HEK293 (cell line): ENCODE results near the gene C2.

ENCODE experiments used
- CTCF ChIA-PET: fragments of 350-600 bp; formaldehyde crosslinking; extraction: SDS; loops from one replicate; lab custom pipeline; 2021; ENCODE audit warnings: antibody characterized with exemption; lab: Yijun Ruan, JAX
- POLR2A ChIA-PET: fragments of 300-600 bp; formaldehyde crosslinking; extraction: SDS; loops from one replicate; lab custom pipeline; 2020; ENCODE audit warnings: antibody characterized with exemption, inconsistent platforms; lab: Yijun Ruan, JAX
- H3K27ac ChIP-seq: fragments of 200-500 bp; sonication (Bioruptor generic); 2 replicates; pipeline ENCODE4 v1.5.1; 2014; ENCODE audit warnings: low read depth, low read length, control low read depth, inconsistent platforms; ENCODE audit errors: extremely low read depth
- H3K36me3 ChIP-seq, 2 experiments: fragments of 200-500 bp in 1 of 2; sonication (Bioruptor generic) in 1 of 2; 1 replicate in 1 of 2; 2 replicates in 1 of 2; pipeline ENCODE4 v1.5.1; 2014 to 2017; ENCODE audit warnings: inconsistent platforms in 2 of 2, low read length in 2 of 2; ENCODE audit not compliant: control insufficient read depth in 2 of 2, insufficient read depth in 1 of 2
- H3K4me1 ChIP-seq: fragments of 200-500 bp; sonication (Bioruptor generic); 2 replicates; pipeline ENCODE4 v1.5.1; 2014; ENCODE audit warnings: mild to moderate bottlenecking, low read length, inconsistent platforms; ENCODE audit not compliant: control insufficient read depth, insufficient read depth
- H3K4me3 ChIP-seq: 2 replicates; pipeline ENCODE4 v1.5.1; 2011; ENCODE audit warnings: low read depth, mild to moderate bottlenecking, control low read depth, low read length, moderate library complexity
- H3K9me3 ChIP-seq: fragments of 200-500 bp; sonication (Bioruptor generic); 2 replicates; pipeline ENCODE4 v1.5.1; 2014; ENCODE audit warnings: low read depth, low read length, inconsistent platforms; ENCODE audit not compliant: control insufficient read depth, insufficient read depth
- AEBP2 ChIP-seq: fragments of 450-650 bp; formaldehyde crosslinking; IDR thresholded peaks from 2 replicates; pipeline ENCODE4 v1.5.1; 2016; ENCODE audit warnings: missing biosample characterization, missing genetic modification characterization, borderline replicate concordance
- BCL6B ChIP-seq: fragments of 450-650 bp; formaldehyde crosslinking; IDR thresholded peaks from 2 replicates; pipeline ENCODE4 v1.5.1; 2017; ENCODE audit warnings: missing biosample characterization, missing genetic modification characterization
- PATZ1 ChIP-seq: fragments of 450-650 bp; formaldehyde crosslinking; IDR thresholded peaks from 2 replicates; pipeline ENCODE4 v1.5.1; 2016; ENCODE audit warnings: missing biosample characterization, missing genetic modification characterization
- REPIN1 ChIP-seq: fragments of 450-650 bp; formaldehyde crosslinking; IDR thresholded peaks from 2 replicates; pipeline ENCODE4 v1.5.1; 2017; ENCODE audit warnings: missing biosample characterization, missing genetic modification characterization, low read depth
- WT1 ChIP-seq: fragments of 450-650 bp; formaldehyde crosslinking; IDR thresholded peaks from 2 replicates; pipeline ENCODE4 v1.5.1; 2016; ENCODE audit warnings: missing biosample characterization, missing genetic modification characterization
- ZBTB44 ChIP-seq: fragments of 450-650 bp; IDR thresholded peaks from 2 replicates; pipeline ENCODE4 v1.5.1; 2018; ENCODE audit warnings: missing biosample characterization, mild to moderate bottlenecking, missing genetic modification characterization
- ZFHX2 ChIP-seq: fragments of 450-650 bp; formaldehyde crosslinking; conservative IDR thresholded peaks from 2 replicates; pipeline ENCODE4 v1.5.1; 2016; ENCODE audit warnings: missing biosample characterization, missing genetic modification characterization
- ZNF146 ChIP-seq: fragments of 450-650 bp; formaldehyde crosslinking; IDR thresholded peaks from 2 replicates; pipeline ENCODE4 v1.5.1; 2016; ENCODE audit warnings: missing biosample characterization, missing genetic modification characterization
- ZNF366 ChIP-seq: fragments of 450-650 bp; formaldehyde crosslinking; conservative IDR thresholded peaks from 2 replicates; pipeline ENCODE4 v1.5.1; 2016; ENCODE audit warnings: missing biosample characterization, missing genetic modification characterization
- ZNF433 ChIP-seq: fragments of 450-650 bp; formaldehyde crosslinking; IDR thresholded peaks from 2 replicates; pipeline ENCODE4 v1.5.1; 2016; ENCODE audit warnings: missing biosample characterization, missing genetic modification characterization, low read depth
- ZNF488 ChIP-seq: fragments of 450-650 bp; formaldehyde crosslinking; IDR thresholded peaks from 2 replicates; pipeline ENCODE4 v1.5.1; 2016; ENCODE audit warnings: missing biosample characterization, missing genetic modification characterization
- ZSCAN16 ChIP-seq: fragments of 450-650 bp; formaldehyde crosslinking; IDR thresholded peaks from 2 replicates; pipeline ENCODE4 v1.5.1; 2016; ENCODE audit warnings: missing biosample characterization, missing genetic modification characterization
- TF ChIP-seq, protein P1 (sequence below): fragments of 450-650 bp; formaldehyde crosslinking; conservative IDR thresholded peaks from 2 replicates; pipeline ENCODE4 v1.5.1; 2016; ENCODE audit warnings: low read depth, missing biosample characterization, missing genetic modification characterization

The C2 gene

GRCh38 chr6:31952140-31952805 lies 24.8 kb downstream of the C2 start (continued):
- no peak for TF ChIP-seq BCL6B (tag by site-specific recombination)
- no peak for TF ChIP-seq ZSCAN16
- no peak for TF ChIP-seq PATZ1 (tag by site-specific recombination)
- TF ChIP-seq ZNF146 (tag by site-specific recombination) = no peak
- no peak for TF ChIP-seq REPIN1 (tag by site-specific recombination)
- no peak for TF ChIP-seq ZNF488 (tag by site-specific recombination)
- no peak for TF ChIP-seq ZBTB44 (tag by site-specific recombination)
- TF ChIP-seq ZFHX2 (tag by site-specific recombination) = no peak
- TF ChIP-seq ZNF433 (tag by site-specific recombination) = no peak

- no peak overlapping the region for H3K4me3 ChIP-seq
- H3K9me3 ChIP-seq = no peaks in the 10 kb centered on the region
- POLR2A ChIA-PET = interaction anchor here (0.6 to 4.2 kb wide), 12 partner anchors 13 to 292 kb away, joined by 3 to 22 read pairs (median 4); partner anchors contain the start of genes C6orf47, DXO, EHMT2 and HSPA1B
- CTCF ChIA-PET = interaction anchor here (0.7 to 3.3 kb wide), 36 partner anchors 9 to 868 kb away, joined by 3 to 70 read pairs (median 6); partner anchors contain the start of genes DXO, EGFL8, EHMT2 and LY6G5C
- H3K36me3 ChIP-seq = peaks cover 15 to 68% of the 10 kb centered on the region in 2 experiments
- no peaks in the 10 kb centered on the region; the same call in 1 of the 2 replicates for H3K4me1 ChIP-seq
- TF ChIP-seq, protein P1, sequence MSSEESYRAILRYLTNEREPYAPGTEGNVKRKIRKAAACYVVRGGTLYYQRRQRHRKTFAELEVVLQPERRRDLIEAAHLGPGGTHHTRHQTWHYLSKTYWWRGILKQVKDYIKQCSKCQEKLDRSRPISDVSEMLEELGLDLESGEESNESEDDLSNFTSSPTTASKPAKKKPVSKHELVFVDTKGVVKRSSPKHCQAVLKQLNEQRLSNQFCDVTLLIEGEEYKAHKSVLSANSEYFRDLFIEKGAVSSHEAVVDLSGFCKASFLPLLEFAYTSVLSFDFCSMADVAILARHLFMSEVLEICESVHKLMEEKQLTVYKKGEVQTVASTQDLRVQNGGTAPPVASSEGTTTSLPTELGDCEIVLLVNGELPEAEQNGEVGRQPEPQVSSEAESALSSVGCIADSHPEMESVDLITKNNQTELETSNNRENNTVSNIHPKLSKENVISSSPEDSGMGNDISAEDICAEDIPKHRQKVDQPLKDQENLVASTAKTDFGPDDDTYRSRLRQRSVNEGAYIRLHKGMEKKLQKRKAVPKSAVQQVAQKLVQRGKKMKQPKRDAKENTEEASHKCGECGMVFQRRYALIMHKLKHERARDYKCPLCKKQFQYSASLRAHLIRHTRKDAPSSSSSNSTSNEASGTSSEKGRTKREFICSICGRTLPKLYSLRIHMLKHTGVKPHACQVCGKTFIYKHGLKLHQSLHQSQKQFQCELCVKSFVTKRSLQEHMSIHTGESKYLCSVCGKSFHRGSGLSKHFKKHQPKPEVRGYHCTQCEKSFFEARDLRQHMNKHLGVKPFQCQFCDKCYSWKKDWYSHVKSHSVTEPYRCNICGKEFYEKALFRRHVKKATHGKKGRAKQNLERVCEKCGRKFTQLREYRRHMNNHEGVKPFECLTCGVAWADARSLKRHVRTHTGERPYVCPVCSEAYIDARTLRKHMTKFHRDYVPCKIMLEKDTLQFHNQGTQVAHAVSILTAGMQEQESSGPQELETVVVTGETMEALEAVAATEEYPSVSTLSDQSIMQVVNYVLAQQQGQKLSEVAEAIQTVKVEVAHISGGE = no peak
- TF ChIP-seq AEBP2 (no peak), WT1 (tag by site-specific recombination) (no peak), ZNF366 (tag by site-specific recombination) (0 out of 2 replicates have a peak, but pooled peaks have one; percentile 26)
- H3K27ac ChIP-seq = no peak overlapping the region
These were observed 25.4 kb downstream of the C2 start for GRCh38 chr6:31952890-31953289.
